OCI-LY7 (cell line): ENCODE results near the gene PRLH. TPM values are rescaled to one million over a fixed set of nuclear protein-coding genes. Genes with fewer than 3 reads are reported as not detected.

Experiments
- BruUV-seq: library from RNA; stranded (reverse); fragments of 400-500 nt; replicated peaks from 2 replicates; lab custom pipeline; 2021; lab: Mats Ljungman, UMichigan
- CTCF ChIA-PET: fragments of 300-600 bp; sonication (Branson Sonifier 250); formaldehyde crosslinking; loops from one replicate; lab custom pipeline; 2022; ENCODE audit warnings: antibody characterized with exemption; ENCODE audit not compliant: unreplicated experiment; lab: Charles Lee
- POLR2A ChIA-PET: fragments of 300-600 bp; sonication (Branson Sonifier 250); formaldehyde crosslinking; loops from one replicate; lab custom pipeline; 2022; ENCODE audit warnings: antibody characterized with exemption; lab: Charles Lee
- DNase-seq: peaks from one replicate; pipeline ENCODE4 v3.0.0-alpha.2; 2015; ENCODE audit warnings: low spot score
- H2AFZ ChIP-seq: fragments of 200-600 bp; sonication (generic), shearing (Covaris generic); 2 replicates; pipeline ENCODE4 v1.6.1; 2014; ENCODE audit warnings: mild to moderate bottlenecking, antibody characterized with exemption, low read length, moderate library complexity
- H3K27ac ChIP-seq: fragments of 200-600 bp; sonication (generic); 2 replicates; pipeline ENCODE4 v1.5.1; 2014; ENCODE audit warnings: mixed run types, low read depth, mild to moderate bottlenecking, moderate library complexity, low read length, inconsistent platforms; ENCODE audit not compliant: poor library complexity, severe bottlenecking
- H3K36me3 ChIP-seq: fragments of 200-600 bp; sonication (generic); 2 replicates; pipeline ENCODE4 v1.6.1; 2014; ENCODE audit warnings: mild to moderate bottlenecking, antibody characterized with exemption, low read length, moderate library complexity, mixed read lengths; ENCODE audit not compliant: insufficient read depth
- H3K4me1 ChIP-seq: fragments of 200-600 bp; sonication (generic); 2 replicates; pipeline ENCODE4 v1.5.1; 2014; ENCODE audit warnings: mild to moderate bottlenecking, low read length; ENCODE audit not compliant: insufficient read depth, poor library complexity, severe bottlenecking
- H3K4me2 ChIP-seq: fragments of 200-600 bp; sonication (generic); 2 replicates; pipeline ENCODE4 v1.6.1; 2014; ENCODE audit warnings: mild to moderate bottlenecking, low read length
- H3K4me3 ChIP-seq: fragments of 200-600 bp; sonication (generic); 2 replicates; pipeline ENCODE4 v1.5.1; 2014; ENCODE audit warnings: mild to moderate bottlenecking, low read depth, low read length; ENCODE audit not compliant: poor library complexity, severe bottlenecking
- H3K79me2 ChIP-seq: fragments of 200-600 bp; sonication (generic); 2 replicates; pipeline ENCODE4 v1.6.1; 2016; ENCODE audit warnings: low read depth, mild to moderate bottlenecking, low read length, moderate library complexity, mixed read lengths; ENCODE audit not compliant: insufficient read depth
- H3K9me2 ChIP-seq: fragments of 200-600 bp; sonication (generic); 2 replicates; pipeline ENCODE4 v1.6.1; 2016; ENCODE audit warnings: mild to moderate bottlenecking, low read length, mixed read lengths; ENCODE audit not compliant: insufficient read depth
- H3K9me3 ChIP-seq: fragments of 200-600 bp; sonication (generic); 2 replicates; pipeline ENCODE4 v1.6.1; 2014; ENCODE audit warnings: mild to moderate bottlenecking, mixed run types, low read length, mixed read lengths
- H4K20me1 ChIP-seq: fragments of 200-600 bp; sonication (generic); 2 replicates; pipeline ENCODE4 v1.6.1; 2014; ENCODE audit warnings: mild to moderate bottlenecking, antibody characterized with exemption, low read length, moderate library complexity, mixed read lengths; ENCODE audit not compliant: insufficient read depth
- EZH2phosphoT487 ChIP-seq: fragments of 200-600 bp; sonication (generic); IDR thresholded peaks from 2 replicates; pipeline ENCODE4 v1.6.1; 2018; ENCODE audit warnings: low read depth, borderline replicate concordance, mild to moderate bottlenecking, mixed run types, antibody characterized with exemption, low read length, moderate library complexity, mixed read lengths
- intact Hi-C: fragments of 100-400 bp; cut with micrococcal nuclease; formaldehyde crosslinking; loops from one replicate; pipeline ENCODE4 v1.10.0; 2022; ENCODE audit not compliant: unreplicated experiment
- total RNA-seq, 2 experiments: library from RNA; depleted of rRNA in 1 of 2; stranded (reverse); fragments of >200 nt in 1 of 2; shearing (Covaris generic) in 1 of 2; gene quantifications; 2 replicates each; pipeline ENCODE4 v1.2.3, GENCODE V29; 2014 to 2022
- TF ChIP-seq, protein P1 (sequence below): fragments of 200-600 bp; sonication (generic); conservative IDR thresholded peaks from 2 replicates; pipeline ENCODE4 v1.5.1; 2014; ENCODE audit warnings: mild to moderate bottlenecking, antibody characterized with exemption, low read length, moderate library complexity, mixed read lengths

Gene PRLH
- total RNA-seq, 2 experiments from 2014 or later, result not detected

DNA sequence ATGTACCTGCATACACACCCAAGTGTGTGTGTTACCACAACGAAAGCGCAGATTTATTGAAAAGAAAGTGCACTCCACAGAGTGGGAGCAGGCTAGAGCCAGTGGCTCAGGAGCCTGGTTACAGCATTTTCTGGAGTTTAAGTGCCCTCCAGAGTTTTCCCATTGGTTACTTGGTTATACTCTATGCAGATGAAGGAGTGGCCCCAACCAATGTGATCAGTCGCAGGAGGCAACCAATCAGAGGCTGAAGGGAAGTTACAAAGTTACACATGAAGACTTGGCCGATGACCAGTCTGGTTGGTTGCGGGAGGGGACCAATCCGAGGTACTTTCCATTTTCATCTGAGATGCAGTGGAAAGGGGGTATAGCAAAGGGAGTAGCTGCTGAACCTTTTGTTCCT, 13.5 kb upstream of the PRLH start:
- BruUV-seq, result no TSS peak
- H3K4me2 ChIP-seq, result no peak overlapping the region
- no peaks in the 10 kb centered on the region for H3K9me2 ChIP-seq
- H3K9me3 ChIP-seq, result peaks cover 5% of the 10 kb centered on the region
- H3K79me2 ChIP-seq, result no peaks in the 10 kb centered on the region
- intact Hi-C loops, result no loop called here
- H4K20me1 ChIP-seq, result no peaks in the 10 kb centered on the region
- H3K27ac ChIP-seq, result no peak overlapping the region
- no peak overlapping the region for H2AFZ ChIP-seq
- CTCF ChIA-PET, result no interaction called here
- DNase-seq, result no peak
- no peaks in the 10 kb centered on the region for H3K4me1 ChIP-seq
- POLR2A ChIA-PET, result no interaction called here
- no peak overlapping the region for H3K4me3 ChIP-seq
- no peaks in the 10 kb centered on the region for H3K36me3 ChIP-seq
- TF ChIP-seq, protein P1, sequence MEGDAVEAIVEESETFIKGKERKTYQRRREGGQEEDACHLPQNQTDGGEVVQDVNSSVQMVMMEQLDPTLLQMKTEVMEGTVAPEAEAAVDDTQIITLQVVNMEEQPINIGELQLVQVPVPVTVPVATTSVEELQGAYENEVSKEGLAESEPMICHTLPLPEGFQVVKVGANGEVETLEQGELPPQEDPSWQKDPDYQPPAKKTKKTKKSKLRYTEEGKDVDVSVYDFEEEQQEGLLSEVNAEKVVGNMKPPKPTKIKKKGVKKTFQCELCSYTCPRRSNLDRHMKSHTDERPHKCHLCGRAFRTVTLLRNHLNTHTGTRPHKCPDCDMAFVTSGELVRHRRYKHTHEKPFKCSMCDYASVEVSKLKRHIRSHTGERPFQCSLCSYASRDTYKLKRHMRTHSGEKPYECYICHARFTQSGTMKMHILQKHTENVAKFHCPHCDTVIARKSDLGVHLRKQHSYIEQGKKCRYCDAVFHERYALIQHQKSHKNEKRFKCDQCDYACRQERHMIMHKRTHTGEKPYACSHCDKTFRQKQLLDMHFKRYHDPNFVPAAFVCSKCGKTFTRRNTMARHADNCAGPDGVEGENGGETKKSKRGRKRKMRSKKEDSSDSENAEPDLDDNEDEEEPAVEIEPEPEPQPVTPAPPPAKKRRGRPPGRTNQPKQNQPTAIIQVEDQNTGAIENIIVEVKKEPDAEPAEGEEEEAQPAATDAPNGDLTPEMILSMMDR, result no peak
- no peak for TF ChIP-seq EZH2phosphoT487

DNA sequence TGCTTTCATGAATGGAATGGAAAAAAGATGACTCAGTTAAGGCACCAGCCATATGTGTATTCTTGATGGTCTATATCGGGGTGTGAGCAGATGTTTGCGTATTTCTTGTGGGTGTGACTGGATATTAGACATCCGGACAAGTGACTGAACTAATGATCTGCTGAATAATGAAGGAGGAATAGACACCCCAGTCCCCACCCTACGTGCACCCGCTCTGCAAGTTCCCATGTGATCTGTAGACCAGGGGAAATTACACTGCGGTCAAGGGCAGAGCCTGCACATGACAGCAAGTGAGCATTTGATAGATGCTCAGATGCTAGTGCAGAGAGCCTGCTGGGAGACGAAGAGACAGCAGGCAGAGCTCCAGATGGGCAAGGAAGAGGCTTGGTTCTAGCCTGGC, 12.4 kb upstream of the PRLH start:
- H3K9me3 ChIP-seq, result peaks cover 5% of the 10 kb centered on the region
- CTCF ChIA-PET, result interaction anchor here (0.6 kb wide), 1 partner anchor 161 kb away, joined by 3 read pairs; no protein-coding TSS in a partner anchor
- no TSS peak for BruUV-seq

DNA sequence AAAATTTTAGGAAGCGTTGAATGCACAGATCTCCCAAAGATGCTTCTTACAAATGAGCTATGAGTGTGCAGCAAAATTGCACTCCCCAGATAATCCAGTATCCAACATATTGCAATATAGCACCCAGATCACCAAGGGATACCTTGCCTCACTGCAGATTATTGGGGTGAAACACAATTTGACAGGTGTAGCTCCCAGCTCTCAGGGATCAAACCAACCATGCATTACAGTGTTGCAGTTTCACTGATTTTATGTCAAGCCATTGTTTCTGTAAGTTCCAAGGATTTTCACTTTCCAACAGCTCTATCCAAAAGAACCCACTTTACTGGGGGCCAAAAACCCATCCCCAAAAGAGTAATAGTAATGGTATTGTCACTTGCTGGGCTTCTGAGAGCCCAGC, 10.8 kb upstream of the PRLH start:
- TF ChIP-seq, protein P1, result no peak
- TF ChIP-seq EZH2phosphoT487, result no peak
- no peak overlapping the region for H2AFZ ChIP-seq
- peaks cover 5% of the 10 kb centered on the region for H3K9me3 ChIP-seq
- no peaks in the 10 kb centered on the region for H3K9me2 ChIP-seq
- no peaks in the 10 kb centered on the region for H3K79me2 ChIP-seq
- no peaks in the 10 kb centered on the region for H3K36me3 ChIP-seq
- intact Hi-C loops, result no loop called here
- H3K4me3 ChIP-seq, result no peak overlapping the region
- ChIA-PET POLR2A (interaction anchor here (0.7 kb wide), 1 partner anchor 414 kb away, joined by 3 read pairs; no protein-coding TSS in a partner anchor), CTCF (no interaction called here)
- DNase-seq, result no peak
- H3K27ac ChIP-seq, result no peak overlapping the region
- H3K4me2 ChIP-seq, result no peak overlapping the region
- no peaks in the 10 kb centered on the region for H4K20me1 ChIP-seq
- no TSS peak for BruUV-seq
- H3K4me1 ChIP-seq, result no peaks in the 10 kb centered on the region

More for the DNA sequence above, 12.4 kb upstream of the PRLH start:
- no peak overlapping the region for H3K4me3 ChIP-seq
- no peaks in the 10 kb centered on the region for H4K20me1 ChIP-seq
- no peak overlapping the region for H2AFZ ChIP-seq
- intact Hi-C loops, result no loop called here
- no peak overlapping the region for H3K4me2 ChIP-seq
- H3K36me3 ChIP-seq, result no peaks in the 10 kb centered on the region
- H3K4me1 ChIP-seq, result no peaks in the 10 kb centered on the region
- TF ChIP-seq, protein P1, result no peak
- no peak for TF ChIP-seq EZH2phosphoT487
- no peak overlapping the region for H3K27ac ChIP-seq
- no peaks in the 10 kb centered on the region for H3K79me2 ChIP-seq
- DNase-seq, result no peak
- H3K9me2 ChIP-seq, result no peaks in the 10 kb centered on the region
- POLR2A ChIA-PET, result no interaction called here
